GM19372 (cell line): ENCODE results near the gene CDH1.

ENCODE experiments used
- ATAC-seq: cut with Tn5 transposase; IDR thresholded peaks from one replicate; pipeline ENCODE4 v1.9.1; 2021; ENCODE audit warnings: mild to moderate bottlenecking, low read depth, moderate library complexity; ENCODE audit not compliant: unreplicated experiment

CDH1 gene

DNA sequence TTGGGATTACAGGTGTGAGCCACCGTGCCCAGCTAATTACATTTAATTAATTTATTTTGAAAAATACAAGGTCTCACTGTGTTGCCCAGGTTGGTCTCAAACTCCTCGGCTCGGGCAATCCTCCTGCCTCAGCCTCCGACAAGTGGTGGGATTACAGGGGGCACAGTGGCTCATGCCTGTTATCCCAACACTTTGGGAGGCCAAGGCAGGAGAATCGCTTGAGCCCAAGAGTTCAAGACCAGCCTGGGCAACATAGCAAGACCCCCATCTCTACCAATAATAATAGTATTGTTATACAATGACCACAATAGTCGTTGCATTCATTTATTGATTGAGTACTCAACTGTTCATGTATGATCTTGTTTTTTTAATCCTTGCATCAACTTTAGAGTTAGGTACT lies 22.0 kb downstream of the CDH1 start:
- ATAC-seq, result no peak

DNA sequence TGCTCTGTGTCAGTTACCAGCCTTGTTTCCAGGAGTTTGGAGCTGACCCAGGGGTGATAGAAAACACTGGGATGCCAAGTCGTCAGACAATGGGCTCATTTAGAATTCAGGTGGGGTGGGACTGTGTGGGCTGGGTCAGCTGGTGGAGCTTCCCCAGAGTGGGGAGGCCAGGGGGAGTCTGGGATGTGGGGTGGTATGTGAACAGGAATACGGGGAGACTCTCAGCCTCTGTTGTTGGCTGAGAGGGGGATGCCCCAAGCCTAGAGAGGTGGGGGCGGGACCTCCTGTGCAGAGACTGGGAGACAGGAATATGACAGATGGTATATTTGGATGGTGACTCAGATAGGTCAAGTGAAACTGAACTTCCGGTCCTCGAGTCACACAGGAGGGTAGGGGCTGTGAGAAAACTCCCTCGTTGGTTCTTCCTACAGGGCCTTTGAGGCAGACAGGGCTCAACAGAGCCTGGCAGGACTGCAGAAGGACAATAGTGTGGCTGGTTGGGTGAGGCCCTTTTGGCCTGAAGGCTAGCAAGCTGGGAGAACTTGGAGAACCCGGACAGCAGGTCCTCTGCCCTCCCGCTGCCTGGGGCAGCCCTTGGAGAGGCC lies 23.7 kb downstream of the CDH1 start:
- peak; percentile 47 for ATAC-seq

DNA sequence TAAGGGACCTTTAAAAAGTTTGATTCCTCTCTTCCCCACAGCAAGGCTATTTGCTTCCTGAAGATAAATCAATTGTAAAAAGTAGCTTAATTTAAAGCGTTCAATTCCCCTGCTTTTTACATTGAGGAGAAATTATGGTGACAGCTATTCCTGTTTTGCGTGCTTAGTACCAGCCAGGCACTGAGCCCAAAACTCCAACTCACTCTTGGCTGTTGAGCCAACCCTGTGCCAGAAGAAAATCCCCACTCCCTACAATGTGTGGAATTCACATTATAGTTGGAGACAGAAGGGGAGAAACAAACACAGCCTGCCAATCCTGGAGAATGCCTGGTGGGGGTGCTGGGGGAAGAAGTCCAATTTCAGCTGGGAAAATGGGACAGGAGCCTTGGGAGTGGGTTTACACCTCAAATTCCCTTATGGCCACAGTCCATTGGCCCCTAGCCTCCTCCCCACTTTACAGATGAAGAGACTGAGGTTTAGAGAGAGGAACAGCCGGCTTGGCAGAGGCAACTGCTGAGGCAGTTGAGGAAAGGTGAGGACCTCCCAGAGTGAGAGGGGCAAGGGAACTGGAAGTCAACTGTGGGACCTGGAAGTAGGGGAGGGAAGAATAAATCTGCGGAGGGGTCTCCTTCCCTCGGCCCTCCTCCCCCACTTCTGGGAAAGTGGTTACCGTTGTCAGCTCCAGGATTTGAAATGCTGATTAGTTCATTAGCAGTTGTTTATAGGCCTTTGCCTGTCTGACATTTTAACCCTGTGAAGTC lies 26.1 kb downstream of the CDH1 start:
- no peak for ATAC-seq

DNA sequence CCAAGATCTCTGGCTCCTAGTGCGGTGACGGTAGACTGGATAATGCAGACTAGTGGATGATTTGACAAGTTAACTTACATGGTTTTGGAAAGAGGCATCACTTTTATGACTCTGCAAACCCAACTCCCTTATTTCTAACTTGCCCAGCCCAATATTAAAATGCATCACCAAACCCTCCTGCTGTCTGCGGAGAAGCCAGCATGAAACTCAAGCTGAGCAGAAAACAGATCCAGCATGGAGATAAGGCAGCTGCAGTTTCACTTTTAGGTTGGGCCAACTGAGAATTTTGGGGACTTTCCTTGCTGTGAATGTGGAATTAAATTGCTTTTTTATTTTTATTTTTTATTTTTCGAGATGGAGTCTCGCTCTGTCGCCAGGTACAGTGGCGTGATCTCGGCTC lies 27.8 kb downstream of the CDH1 start:
- no peak for ATAC-seq

DNA sequence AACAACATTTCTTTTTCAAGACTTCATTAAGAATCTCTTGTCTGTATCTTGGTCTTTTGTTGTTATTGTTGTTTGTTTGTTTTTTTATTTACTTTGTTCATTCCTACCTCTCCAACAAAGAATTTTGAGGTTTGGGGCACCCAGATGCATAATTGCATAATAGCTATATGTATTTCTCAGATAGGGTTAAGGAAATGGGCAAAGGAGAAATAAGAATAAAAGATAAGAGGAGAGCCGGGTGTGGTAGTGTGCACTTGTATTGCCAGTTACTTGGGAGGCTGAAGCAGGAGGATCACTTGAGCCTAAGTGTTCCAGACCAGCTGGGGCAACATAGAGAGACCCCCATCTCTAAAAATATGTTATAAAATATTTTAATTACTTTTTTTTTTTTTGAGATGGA lies 30.5 kb downstream of the CDH1 start:
- no peak for ATAC-seq

DNA sequence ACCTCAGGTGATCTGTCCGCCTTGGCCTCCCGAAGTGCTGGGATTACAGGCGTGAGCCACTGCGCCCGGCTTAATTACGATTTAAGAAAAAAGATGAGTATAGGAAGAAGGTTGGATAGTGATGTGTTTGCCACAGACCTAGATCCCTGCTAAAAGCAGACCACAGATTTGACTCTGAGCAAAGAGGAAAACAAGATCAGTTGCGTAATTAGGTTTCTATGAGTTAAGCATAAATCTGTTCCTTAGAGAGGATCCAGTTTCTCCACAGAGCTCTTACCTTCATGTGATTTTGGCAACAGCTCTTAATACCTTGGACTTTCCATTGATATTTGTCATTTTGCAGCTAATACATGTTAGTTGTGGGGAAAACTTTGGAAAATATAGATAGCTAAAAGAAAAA lies 31.1 kb downstream of the CDH1 start:
- ATAC-seq, result no peak

DNA sequence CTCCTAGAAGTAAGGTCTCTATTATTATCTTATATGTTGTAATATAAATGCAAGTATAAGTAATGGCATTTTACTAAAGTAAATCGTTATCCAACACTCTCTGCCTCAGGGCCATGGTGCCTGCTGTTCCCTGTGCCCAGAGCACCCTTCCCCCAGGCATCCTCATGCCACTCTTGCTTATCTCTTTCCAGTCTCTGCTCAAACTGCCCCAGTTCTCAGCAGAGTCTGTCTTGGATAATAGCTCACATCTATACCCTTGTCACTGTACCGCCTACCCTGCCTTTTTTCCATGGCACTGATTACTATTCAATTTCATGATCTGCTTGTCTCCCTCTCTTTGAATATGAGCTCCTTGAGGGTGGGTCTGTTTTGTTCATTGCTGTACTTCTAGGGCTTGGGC lies 31.7 kb downstream of the CDH1 start:
- ATAC-seq, result no peak

DNA sequence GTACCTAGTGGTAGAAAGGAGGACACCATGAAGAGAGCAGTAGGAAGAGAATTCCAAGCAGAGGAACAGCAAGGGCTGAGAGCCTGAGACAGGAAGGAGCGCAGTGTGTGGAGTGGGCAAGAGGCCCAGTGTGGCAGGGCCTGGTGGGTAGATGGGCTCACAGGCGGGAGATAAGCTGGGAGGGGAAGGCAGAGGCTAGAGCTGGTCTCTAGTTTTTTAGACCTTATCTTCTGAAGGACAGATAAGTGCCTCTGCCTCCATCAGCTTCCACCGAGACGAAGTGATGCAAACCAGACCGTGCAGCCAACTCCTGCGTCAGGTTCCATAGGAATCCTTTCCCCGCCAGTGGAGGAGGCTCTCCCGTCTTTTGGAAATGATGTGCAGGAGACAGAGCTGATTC lies 33.6 kb downstream of the CDH1 start:
- no peak for ATAC-seq

DNA sequence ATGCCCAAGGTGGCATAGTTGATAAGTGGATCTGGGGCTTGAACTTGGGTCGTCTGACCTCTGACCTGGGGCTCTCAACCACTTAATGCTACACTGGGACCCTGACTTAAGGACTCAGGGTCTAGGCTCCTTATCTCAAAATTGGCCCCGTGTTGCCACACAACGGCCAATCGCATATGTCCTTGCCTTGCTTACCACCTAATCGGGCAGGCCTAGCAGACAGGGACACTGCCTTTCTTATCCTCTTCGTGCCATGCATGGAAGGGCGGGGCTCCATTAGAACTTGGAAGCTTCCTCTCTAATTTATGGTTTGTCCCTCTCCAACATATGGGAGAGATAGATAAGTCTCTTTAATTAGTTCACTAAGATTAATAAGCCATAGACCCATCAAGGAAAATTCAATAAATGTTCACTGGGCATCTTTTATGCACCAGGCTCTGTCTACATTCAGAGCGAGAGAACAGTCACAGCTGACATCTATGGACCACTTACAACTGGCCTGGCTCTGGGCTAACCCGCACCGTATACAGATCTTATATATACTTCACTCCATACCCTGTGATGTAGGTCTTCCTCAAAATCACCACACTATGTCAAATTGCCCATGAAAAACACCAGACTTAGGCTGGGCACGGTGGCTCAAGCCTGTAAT lies 35.1 kb downstream of the CDH1 start:
- ATAC-seq, result no peak

DNA sequence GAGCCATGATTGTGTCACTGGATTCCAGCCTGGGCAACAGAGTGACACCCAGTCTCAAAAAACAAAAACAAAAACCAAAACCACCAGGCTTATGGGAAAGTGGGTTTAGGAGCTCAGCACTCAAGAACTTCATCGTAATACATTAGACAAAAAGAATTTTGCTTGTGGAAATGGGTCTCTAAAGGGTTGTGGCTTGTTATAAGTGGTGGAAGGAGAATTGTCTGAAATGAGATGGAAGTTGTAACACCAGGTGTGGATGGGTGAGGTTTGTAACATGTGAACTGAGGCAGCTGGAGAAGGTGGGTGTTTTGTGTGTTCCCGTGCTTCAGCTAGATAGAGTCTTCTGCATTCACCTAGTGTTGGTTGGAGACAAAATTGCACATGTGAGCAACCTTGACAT lies 35.8 kb downstream of the CDH1 start:
- no peak for ATAC-seq

DNA sequence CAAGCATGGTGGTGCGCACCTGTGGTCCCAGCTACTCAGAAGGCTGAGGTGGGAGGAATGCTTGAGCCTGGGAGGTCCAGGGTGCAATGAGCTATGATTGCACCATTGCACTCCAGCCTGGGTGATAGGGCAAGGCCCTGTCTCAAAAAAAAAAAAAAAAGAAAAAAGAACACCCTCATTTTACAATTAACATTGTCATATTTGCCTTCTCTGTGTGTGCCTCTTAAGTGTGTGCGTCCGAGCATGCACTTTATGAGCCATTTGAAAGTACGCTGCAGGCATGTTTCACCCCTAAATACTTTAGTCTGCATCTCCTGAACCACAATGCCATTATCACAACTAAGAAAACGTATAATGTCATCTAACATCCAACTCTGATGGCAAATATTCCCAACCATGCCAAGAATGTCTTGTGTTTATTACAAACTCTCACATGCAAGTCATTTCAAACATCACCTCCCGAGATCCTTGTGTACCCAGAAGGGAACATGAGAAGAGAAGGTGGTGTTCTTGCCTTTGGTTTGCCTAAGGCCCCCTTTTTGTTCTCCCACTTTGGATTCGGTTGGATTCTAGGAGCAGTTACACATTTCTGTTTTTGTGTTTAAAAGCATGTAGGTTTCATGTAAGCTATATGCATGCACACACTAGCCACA lies 38.0 kb downstream of the CDH1 start:
- no peak for ATAC-seq

DNA sequence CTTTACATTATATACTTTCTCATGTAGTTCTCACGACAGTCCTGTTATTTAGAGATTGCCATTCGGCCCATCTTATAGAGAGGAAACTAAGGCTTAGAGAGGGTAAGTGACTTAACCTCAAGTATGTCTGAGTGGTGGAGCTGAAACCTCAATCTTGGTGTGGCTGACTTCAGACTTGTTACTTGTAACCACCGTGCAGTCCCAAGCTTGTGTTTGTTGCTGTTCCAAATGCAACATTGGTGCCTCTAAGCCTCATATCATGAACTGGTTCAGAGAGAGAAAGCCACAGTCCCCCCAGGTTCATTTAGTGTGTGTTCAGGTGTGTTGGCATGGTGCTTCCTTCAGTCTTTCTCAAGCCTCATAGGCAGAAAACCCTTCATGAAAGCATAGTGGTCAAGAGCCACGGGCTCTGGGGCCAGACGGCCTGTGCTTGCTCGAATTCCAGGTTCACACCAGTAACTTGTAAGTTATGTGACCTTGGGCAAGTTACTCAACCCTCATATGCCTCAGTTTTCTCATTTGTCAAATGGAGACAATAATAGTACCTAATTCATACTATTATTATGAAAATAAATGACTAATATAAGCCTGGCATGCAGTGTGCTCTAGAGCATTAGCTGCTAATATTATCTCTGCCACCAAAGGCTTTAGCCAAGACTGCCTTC lies 39.9 kb downstream of the CDH1 start:
- ATAC-seq, result peak; percentile 77

DNA sequence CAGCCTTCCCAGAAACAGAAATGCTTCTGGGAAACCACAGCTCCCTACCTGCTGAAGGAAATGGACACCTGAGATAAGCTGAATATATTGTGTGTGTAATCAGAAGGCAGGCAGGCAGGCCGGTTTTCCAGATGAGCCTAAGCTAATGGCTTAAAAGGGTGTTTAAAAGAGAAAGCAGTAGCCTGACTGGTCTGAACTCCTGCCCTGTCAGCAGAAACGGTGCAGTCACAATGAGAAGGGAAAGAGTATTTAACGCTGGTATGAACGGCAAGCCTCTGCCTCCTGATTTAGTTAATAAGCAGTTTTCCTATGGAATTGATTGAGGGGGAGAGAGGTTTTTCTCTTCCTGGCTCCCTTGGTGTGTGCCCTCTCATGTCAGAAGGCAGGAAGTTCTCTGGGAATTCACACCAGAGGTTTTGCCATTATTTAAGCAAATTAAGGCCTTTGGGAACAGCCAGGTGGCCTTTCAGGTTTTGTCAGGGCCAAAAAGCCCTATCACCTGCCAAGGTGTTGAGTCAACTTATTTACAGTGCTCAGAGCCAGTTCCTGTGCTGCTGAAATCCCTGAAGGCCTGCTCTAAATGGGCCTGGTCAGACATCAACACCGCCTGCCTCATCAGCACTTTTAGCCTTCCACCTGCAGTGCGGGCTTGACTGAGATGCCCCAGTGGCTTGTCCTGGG lies 41.6 kb downstream of the CDH1 start:
- ATAC-seq, result no peak

DNA sequence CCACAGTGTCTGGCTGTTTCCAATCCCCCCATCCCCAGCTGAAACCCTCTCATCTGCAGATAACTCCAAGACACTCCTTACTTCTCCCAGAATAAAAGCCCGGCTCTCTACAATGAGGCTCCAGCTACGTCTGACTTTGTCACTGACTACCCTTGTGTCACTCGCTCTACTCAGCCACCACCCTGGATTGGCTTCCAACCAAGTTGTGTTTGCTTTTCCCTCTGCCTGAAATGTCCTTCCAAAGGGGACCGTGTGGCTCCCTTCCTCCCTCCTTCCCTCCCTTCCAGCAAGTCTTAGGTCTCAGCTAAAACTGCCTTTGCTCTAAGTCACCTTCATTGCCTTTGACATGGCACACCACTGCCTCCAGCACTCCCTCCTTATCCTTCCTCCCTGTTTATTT lies 42.8 kb downstream of the CDH1 start:
- ATAC-seq, result no peak

DNA sequence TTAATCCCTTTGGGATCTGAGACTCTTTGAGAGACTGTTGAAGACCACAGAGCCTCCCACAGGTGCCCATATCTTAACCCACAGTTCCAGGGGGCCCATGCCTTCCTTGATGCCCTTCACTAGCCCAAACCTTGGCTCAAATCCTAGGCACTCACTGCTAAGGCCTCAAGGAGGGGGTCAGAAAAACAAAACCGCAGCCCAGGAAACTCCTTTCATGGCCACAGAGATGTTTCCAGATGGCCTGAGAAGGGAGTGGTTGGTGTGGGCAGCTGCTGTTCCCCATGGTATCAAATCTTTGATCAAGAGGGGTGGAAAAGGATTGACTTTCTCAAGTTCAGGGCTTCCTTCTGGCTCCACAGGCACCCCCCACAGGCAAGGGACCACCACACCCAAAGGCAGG lies 44.7 kb downstream of the CDH1 start:
- ATAC-seq, result no peak

DNA sequence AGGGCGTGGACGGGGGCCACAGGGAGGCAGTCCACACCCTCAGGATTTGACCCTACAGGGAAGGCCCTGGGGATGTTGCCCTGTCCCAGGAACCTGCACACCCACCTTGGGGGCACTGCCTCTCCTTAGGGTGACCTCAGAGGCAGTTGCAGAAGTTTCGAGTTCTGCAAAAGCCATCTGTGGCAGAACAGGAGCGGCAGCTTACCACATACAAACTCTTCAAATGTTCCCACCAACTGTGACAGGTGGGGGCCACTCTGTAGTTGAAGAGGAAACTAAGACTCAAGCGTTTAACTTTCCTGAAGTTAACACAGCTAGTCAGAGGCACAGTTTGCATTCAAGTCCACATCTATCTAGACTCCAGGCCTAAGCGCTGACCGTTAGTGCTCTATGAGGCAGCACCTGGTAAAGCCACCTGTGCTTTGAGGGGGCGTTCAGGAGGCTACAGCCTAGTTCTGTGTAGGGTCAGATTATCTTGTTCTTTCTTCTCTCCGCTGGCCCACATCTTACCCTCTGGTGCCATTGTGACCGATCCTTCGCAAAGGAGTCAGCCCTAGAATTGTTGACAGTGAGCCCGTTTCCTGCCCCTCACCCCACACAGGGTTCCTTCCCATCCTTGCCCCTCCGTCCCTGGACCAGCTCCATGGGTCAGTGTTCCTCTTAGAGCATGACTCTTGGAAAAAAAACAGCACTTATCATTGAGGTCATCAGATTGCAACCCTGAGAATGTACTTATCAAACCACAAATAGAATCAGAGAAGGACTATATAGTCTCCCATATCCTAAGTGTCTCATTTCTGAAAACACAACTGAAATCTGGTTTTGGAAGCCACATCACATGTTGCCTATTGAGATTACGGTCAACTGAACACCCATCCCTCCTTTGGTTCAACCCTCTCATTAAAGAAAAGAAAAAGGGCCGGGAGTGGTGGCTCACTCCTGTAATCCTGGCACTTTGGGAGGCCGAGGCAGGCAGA lies 45.4 kb downstream of the CDH1 start:
- ATAC-seq, result no peak

DNA sequence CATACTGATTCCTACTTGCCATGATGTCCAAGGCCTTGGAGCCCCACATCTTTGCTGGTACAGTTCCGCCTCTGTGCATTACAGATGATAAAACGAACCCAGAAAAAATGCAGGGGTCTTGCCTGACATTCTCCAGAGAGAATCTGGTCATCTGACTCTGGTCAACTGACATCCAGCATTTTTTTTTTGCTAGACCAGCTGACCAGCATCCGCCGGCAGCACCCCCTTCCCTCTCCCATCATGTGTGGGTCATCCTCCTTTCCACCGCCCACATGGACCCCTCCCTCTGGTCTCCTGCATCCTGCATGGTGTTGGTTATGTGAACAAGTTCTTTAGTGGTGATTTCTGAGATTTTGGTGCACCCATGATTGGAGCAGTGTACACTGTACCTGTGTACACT lies 47.1 kb downstream of the CDH1 start:
- no peak for ATAC-seq

DNA sequence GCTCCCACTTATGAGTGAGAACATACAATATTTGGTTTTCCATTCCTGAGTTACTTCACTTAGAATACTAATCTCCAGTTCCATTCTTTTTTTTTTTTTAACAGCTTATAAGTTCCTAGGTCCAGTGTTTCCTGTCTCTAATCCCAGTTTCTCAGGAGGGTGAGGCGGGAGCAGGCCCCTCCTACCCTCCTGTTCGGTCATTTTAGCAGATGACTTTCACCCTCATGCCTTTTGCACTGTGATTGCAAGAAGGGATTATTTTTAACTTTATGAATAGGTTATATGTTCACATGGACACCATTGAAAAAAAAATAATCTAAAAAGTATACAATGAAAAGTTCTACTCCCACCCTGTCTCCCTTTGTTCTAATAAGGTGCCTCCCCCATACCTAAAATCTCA lies 47.6 kb downstream of the CDH1 start:
- ATAC-seq, result no peak

DNA sequence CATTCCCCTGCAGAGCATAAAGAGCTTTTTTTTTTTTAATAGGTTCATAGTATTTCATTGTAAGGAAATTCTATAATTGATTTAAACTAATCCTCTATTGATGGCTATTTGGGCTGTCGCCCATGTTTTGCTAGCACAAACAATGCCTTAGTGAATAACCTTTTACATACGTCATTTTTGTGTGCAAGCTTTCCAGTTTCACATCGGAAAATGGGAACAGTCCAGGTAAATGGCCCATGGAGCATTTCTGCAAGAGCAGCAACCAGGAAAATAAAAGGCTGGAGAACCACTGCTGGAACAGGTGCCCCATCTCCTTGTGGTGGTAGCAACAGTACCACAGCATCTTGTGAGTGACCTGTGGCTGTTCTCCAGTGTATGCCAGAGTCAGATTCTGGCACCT lies 48.6 kb downstream of the CDH1 start:
- no peak for ATAC-seq
